C4-2B (cell line): ENCODE data around the gene HOXB5.

Experiments
- H3K27ac ChIP-seq: fragments of 450-650 bp; 2 replicates; pipeline ENCODE4 v1.5.1; 2017
- ZFX ChIP-seq: fragments of 450-650 bp; IDR thresholded peaks from 2 replicates; pipeline ENCODE4 v1.6.1; 2017
- TF ChIP-seq, protein P1 (sequence below): fragments of 450-650 bp; conservative IDR thresholded peaks from 2 replicates; pipeline ENCODE4 v1.5.1; 2017; ENCODE audit warnings: mild to moderate bottlenecking

The HOXB5 gene

DNA sequence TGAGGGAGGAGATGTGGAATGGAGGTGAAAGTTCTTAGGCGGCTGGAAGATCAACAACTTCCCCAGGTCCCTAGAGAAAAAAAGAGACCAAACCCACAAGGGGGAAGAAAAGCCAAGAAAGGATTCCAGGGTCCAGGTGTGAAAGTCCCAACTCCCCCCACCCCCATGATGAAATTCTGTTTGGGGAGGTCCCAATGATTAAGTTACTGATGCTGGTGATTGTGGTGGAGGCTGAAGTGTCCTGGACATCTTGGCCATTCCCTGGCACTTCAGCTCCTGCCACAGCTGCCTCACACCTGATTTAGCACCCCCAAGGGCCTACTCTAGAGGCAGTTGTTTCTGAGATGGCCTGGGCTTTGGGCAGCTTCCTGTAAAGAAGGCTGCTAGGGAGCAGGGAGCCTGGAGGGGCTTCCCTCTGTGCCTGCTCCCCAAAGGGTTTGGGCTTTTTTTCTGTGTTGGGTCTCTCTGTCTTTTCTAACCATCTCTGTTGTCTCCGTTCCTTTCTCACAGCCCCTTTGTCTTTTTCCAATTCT is 28.5 kb downstream of the HOXB5 start:
- H3K27ac ChIP-seq, result no peak overlapping the region
- TF ChIP-seq, protein P1, sequence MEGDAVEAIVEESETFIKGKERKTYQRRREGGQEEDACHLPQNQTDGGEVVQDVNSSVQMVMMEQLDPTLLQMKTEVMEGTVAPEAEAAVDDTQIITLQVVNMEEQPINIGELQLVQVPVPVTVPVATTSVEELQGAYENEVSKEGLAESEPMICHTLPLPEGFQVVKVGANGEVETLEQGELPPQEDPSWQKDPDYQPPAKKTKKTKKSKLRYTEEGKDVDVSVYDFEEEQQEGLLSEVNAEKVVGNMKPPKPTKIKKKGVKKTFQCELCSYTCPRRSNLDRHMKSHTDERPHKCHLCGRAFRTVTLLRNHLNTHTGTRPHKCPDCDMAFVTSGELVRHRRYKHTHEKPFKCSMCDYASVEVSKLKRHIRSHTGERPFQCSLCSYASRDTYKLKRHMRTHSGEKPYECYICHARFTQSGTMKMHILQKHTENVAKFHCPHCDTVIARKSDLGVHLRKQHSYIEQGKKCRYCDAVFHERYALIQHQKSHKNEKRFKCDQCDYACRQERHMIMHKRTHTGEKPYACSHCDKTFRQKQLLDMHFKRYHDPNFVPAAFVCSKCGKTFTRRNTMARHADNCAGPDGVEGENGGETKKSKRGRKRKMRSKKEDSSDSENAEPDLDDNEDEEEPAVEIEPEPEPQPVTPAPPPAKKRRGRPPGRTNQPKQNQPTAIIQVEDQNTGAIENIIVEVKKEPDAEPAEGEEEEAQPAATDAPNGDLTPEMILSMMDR, result no peak
- TF ChIP-seq ZFX, result no peak

DNA sequence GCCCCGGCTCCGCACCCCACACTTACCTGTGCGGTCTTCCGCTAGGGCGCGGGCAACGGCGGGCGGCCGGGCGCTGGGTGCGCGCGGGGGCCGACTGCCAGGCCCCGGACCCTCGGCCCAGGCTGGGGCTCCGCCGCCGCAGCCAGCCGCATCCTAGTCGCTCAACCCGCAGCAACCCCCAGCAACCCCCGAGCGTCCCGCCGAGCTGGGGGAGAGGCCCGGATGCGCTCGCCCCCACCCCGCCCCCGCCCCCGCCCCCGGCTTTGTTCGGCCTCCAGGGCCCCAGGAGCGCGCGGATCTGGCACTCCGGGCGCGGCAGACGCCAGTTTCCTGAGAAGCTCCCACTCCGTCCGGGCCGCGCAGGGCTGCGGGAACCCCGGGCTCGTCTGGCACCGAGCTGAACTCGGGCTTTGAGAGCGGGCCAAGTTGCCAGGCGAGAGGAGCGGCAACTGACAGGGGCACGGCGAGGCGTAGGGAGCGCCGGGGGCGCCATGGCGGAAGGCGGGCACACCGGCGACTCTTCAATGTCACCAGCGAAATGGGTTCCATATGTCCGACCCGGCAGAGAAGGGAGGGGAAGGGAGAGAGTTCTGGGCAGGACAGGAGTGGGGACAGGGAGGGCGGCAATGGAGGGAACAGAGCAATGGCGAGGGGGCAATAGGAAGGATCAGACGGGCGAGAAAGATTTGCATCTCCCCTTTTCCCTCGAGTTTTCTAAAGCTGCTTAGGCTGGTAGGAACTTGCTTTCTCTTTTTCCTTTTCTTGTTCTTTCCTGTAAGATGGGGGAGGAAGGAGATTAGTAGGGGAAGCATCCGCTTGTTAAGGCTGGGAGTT is 29.2 kb downstream of the HOXB5 start:
- no peak overlapping the region for H3K27ac ChIP-seq

GRCh38 chr17:48563867-48564187 is 29.8 kb downstream of the HOXB5 start:
- no peak overlapping the region for H3K27ac ChIP-seq
- TF ChIP-seq, protein P1, result no peak
- no peak for TF ChIP-seq ZFX

More for the DNA sequence above, 29.2 kb downstream of the HOXB5 start:
- TF ChIP-seq ZFX, result no peak

- TF ChIP-seq, protein P1, result no peak
- no peak for TF ChIP-seq ZFX
- no peak overlapping the region for H3K27ac ChIP-seq
Measured at GRCh38 chr17:48563385-48563838, 30.2 kb downstream of the HOXB5 start.

- no peak overlapping the region for H3K27ac ChIP-seq
- TF ChIP-seq ZFX, result no peak
- TF ChIP-seq, protein P1, result no peak
Measured at GRCh38 chr17:48562934-48563333, 30.6 kb downstream of the HOXB5 start.

DNA sequence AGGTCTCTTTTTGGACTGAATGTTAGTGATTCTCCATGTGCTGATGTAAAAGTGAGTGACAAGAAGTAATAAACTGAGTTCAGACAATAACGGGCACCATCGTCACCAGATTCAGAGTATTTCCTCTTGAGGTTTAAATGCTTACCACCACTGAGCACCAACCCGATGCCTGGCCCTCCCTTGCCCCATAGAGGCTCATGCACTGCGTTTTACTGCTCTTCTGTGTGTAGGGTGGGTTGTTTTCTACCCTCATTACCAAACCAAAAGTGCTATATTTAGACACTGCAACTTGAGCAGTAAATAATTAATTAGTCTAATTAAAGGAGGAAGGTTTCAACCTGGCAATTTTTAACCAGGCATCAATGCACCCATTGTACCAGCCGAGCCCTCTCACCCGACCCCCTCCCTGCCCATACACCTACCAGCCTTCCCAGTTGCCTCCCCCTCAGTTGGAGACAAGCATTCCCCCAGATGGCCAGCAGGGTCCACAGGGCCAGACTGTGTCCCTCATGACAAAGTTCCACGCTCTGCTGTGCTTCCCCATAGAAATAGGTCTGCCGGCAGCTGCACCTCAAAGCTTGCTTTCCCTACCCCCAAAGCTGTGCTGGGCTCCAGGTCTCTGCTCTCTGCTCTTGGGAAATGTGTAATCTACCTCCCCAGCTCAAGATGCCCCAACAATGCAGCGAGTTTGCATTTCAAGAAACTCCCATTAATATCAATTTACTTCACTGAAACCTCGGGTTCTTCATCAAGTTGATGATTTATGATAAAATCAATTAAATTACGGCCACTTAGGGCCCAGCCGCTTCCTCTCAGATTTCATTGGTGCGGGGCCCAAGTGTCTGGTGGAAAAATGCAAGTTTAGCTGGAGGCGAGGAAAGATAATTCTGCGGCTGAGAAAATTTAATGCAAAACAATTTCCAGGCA is 31.4 kb downstream of the HOXB5 start:
- no peak overlapping the region for H3K27ac ChIP-seq
- TF ChIP-seq ZFX, result no peak
- TF ChIP-seq, protein P1, result no peak; the same call in 1 of the 2 replicates

DNA sequence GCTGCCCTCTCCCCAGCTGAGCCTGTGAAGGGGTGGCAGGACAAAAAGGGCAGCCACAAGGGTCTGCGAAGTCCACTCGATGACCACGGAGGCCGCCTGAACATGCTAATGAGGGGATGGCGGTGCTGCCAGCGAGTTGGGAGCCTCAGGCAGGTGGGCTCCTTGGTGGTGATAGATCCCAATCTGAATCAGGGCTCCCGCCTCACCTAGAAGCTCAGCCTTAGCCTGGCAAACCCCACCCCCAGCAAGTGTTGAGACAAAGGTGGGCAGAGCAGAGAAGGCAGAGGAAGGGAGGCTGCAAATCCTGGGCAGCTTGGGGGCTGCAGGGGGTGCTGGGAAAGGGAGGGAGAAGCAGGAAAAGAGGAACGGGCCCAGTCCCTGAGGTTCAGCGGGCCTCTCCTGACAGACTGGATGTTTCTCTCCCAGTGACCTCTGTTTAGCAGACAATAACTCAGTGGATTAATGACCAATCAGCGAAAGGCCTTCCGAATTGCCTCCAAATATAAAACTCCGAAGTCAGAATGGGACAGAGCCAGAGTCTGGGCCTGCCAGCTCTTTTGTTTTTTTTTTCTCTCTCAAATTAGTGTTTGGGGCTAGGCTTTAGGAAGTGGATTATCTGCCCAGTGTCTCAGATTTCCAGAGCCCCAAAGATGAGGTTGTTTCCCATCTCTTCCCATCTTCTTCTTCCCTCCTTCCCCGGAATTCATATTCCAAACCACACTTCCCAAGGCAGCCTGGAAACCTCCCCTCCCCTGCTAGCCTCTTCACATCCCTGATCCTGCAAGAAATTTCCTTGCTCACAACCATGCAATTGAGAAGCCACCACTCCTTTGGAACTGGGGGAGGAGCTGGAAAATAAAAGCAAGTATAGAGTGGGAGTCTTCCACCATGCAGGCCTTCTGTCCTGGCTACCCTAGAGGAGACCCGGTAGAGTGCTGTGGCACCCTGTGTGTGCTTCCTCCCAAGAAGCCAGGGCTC is 33.5 kb downstream of the HOXB5 start:
- TF ChIP-seq ZFX, result no peak
- TF ChIP-seq, protein P1, result no peak
- H3K27ac ChIP-seq, result no peak overlapping the region
